ENCODE results near the gene OXNAD1. TPM values are rescaled to one million over a fixed set of nuclear protein-coding genes. Genes with fewer than 3 reads are reported as not detected.

The OXNAD1 gene
- total RNA-seq, 2 experiments from 2014 or later, result 37.0 to 38.8 TPM

DNA sequence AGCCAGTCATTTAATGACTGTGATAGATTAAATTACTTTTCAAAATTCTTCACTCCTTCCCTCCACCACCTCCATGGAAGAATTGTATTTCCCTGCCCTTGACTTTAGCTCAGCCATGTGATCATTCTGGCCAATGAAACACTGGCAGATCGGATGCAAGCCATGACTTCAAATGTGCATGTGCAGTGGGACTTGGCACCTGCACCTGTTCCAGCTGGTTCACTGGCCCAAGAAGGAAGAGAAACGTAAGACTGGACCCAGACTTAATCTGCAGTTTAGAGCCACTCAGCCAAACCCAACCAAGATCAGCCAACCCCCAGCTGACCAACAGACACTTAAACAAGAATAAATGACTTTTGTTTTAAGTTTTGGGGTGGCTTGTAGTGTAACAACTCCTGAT is 12.0 kb upstream of the OXNAD1 start:
- no peak overlapping the region for H3K27ac Mint-ChIP-seq
- TF ChIP-seq, protein P1, sequence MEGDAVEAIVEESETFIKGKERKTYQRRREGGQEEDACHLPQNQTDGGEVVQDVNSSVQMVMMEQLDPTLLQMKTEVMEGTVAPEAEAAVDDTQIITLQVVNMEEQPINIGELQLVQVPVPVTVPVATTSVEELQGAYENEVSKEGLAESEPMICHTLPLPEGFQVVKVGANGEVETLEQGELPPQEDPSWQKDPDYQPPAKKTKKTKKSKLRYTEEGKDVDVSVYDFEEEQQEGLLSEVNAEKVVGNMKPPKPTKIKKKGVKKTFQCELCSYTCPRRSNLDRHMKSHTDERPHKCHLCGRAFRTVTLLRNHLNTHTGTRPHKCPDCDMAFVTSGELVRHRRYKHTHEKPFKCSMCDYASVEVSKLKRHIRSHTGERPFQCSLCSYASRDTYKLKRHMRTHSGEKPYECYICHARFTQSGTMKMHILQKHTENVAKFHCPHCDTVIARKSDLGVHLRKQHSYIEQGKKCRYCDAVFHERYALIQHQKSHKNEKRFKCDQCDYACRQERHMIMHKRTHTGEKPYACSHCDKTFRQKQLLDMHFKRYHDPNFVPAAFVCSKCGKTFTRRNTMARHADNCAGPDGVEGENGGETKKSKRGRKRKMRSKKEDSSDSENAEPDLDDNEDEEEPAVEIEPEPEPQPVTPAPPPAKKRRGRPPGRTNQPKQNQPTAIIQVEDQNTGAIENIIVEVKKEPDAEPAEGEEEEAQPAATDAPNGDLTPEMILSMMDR (IDR thresholded peaks at IDR 0.05), result no peak
- ATAC-seq (no peak), DNase-seq (no peak)
- CTCF ChIA-PET, result interaction anchor here (0.7 to 3.0 kb wide), 2 partner anchors 11 to 357 kb away, joined by 4 to 10 read pairs; partner anchors contain the start of genes DPH3 and OXNAD1
- no peaks in the 10 kb centered on the region for H3K9me3 Mint-ChIP-seq
- POLR2A ChIA-PET, result interaction anchor here (4.4 kb wide), 1 partner anchor 12 kb away, joined by 20 read pairs; the partner anchor contains the start of genes DPH3 and OXNAD1
- no peaks in the 10 kb centered on the region for H3K36me3 Mint-ChIP-seq (ENCODE audit: low read depth)
- H3K4me1 Mint-ChIP-seq (ENCODE audit: low read depth), result peaks cover 15% of the 10 kb centered on the region
- H3K27me3 Mint-ChIP-seq, result no peaks in the 10 kb centered on the region
- intact Hi-C loops (cut with micrococcal nuclease), result no loop called here
- H3K4me3 Mint-ChIP-seq, result no peak overlapping the region

GRCh38 chr3:16253601-16254000 is 11.4 kb upstream of the OXNAD1 start:
- peaks cover 15% of the 10 kb centered on the region for H3K4me1 Mint-ChIP-seq (ENCODE audit: low read depth)
- POLR2A ChIA-PET, result interaction anchor here (4.4 kb wide), 1 partner anchor 11 kb away, joined by 20 read pairs; the partner anchor contains the start of genes DPH3 and OXNAD1
- H3K9me3 Mint-ChIP-seq, result no peaks in the 10 kb centered on the region
- TF ChIP-seq, protein P1 (IDR thresholded peaks at IDR 0.05), result no peak
- CTCF ChIA-PET, result interaction anchor here (1.4 to 3.0 kb wide), 2 partner anchors 11 kb away, joined by 3 to 10 read pairs; partner anchors contain the start of genes DPH3 and OXNAD1
- H3K36me3 Mint-ChIP-seq (ENCODE audit: low read depth), result no peaks in the 10 kb centered on the region
- intact Hi-C loops (cut with micrococcal nuclease), result no loop called here
- ATAC-seq (no peak), DNase-seq (no peak)
- no peak overlapping the region for H3K4me3 Mint-ChIP-seq
- no peak overlapping the region for H3K27ac Mint-ChIP-seq
- no peaks in the 10 kb centered on the region for H3K27me3 Mint-ChIP-seq

- no peaks in the 10 kb centered on the region for H3K27me3 Mint-ChIP-seq
- no peak overlapping the region for H3K27ac Mint-ChIP-seq
- H3K9me3 Mint-ChIP-seq, result no peaks in the 10 kb centered on the region
- ChIA-PET POLR2A (interaction anchor here (4.4 kb wide), 1 partner anchor 10 kb away, joined by 20 read pairs; the partner anchor contains the start of genes DPH3 and OXNAD1), CTCF (interaction anchor here (1.0 to 3.0 kb wide), 5 partner anchors 9 to 206 kb away, joined by 3 to 10 read pairs (median 4); partner anchors contain the start of genes DPH3 and OXNAD1)
- intact Hi-C loops (cut with micrococcal nuclease), result no loop called here
- H3K4me3 Mint-ChIP-seq, result no peak overlapping the region
- ATAC-seq, result peak; percentile 74
- TF ChIP-seq, protein P1 (IDR thresholded peaks at IDR 0.05), result no peak
- DNase-seq, result peak; percentile 21
- H3K36me3 Mint-ChIP-seq (ENCODE audit: low read depth), result peaks cover 7% of the 10 kb centered on the region
- H3K4me1 Mint-ChIP-seq (ENCODE audit: low read depth), result peaks cover 20% of the 10 kb centered on the region
These were observed 10.1 kb upstream of the OXNAD1 start for GRCh38 chr3:16254916-16255315.

DNA sequence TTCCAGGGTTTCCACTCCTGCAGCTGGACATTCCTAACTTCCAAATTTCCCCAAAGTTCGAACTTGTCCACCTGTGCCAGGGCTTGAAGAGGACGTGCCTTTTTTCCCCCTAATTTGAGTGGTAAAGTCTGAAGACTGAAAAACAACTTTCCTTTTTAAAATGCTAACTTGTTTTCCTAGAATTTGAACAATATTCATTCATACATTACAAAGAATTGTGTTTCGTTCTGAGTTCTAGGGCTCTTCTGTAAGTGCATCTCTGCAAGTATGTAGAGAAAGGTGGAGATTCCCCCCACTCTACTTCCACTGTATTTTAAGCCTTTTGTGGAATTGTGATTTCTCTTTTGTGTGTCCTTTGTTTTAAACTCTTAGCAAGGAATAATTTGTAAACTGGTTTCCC is 9.7 kb upstream of the OXNAD1 start:
- no peak for ATAC-seq
- H3K27ac Mint-ChIP-seq, result no peak overlapping the region
- H3K36me3 Mint-ChIP-seq (ENCODE audit: low read depth), result peaks cover 9% of the 10 kb centered on the region
- no peaks in the 10 kb centered on the region for H3K9me3 Mint-ChIP-seq
- peaks cover 20% of the 10 kb centered on the region for H3K4me1 Mint-ChIP-seq (ENCODE audit: low read depth)
- CTCF ChIA-PET, result interaction anchor here (1.0 to 3.0 kb wide), 3 partner anchors 9 to 206 kb away, joined by 3 to 10 read pairs (median 4); partner anchors contain the start of genes DPH3 and OXNAD1
- intact Hi-C loops (cut with micrococcal nuclease), result no loop called here
- TF ChIP-seq, protein P1 (IDR thresholded peaks at IDR 0.05), result no peak
- H3K27me3 Mint-ChIP-seq, result no peaks in the 10 kb centered on the region
- POLR2A ChIA-PET, result interaction anchor here (4.4 kb wide), 1 partner anchor 9 kb away, joined by 20 read pairs; the partner anchor contains the start of genes DPH3 and OXNAD1
- no peak overlapping the region for H3K4me3 Mint-ChIP-seq
- DNase-seq, result no peak

DNA sequence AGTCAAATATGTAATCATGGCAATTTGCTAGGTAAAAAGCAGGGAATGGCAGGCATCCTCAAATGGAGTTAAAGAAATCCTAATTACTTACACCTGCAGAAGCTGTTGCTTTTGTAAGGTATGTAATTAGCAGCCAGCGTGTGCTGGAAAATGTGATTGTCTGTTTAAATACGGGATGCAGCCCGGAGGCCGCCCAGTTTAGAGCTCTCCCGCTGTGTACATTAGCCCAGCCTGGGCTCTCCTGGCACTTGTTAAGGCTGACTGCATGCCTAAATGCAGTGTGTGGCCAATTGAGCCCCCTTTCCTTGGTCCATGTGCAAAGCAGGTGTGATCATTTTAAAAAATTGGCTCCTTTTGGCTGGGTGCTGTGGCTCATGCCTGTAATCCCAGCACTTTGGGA is 9.3 kb upstream of the OXNAD1 start:
- H3K36me3 Mint-ChIP-seq (ENCODE audit: low read depth), result peaks cover 9% of the 10 kb centered on the region
- ATAC-seq (no peak), DNase-seq (no peak)
- H3K27ac Mint-ChIP-seq, result no peak overlapping the region
- TF ChIP-seq, protein P1 (IDR thresholded peaks at IDR 0.05), result no peak
- POLR2A ChIA-PET, result no interaction called here
- intact Hi-C loops (cut with micrococcal nuclease), result no loop called here
- H3K4me3 Mint-ChIP-seq, result no peak overlapping the region
- peaks cover 20% of the 10 kb centered on the region for H3K4me1 Mint-ChIP-seq (ENCODE audit: low read depth)
- H3K9me3 Mint-ChIP-seq, result no peaks in the 10 kb centered on the region
- H3K27me3 Mint-ChIP-seq, result no peaks in the 10 kb centered on the region
- CTCF ChIA-PET, result interaction anchor here (1.3 to 3.0 kb wide), 2 partner anchors 9 to 10 kb away, joined by 4 to 10 read pairs; partner anchors contain the start of genes DPH3 and OXNAD1

Data from activated CD8-positive, alpha-beta T cell treated with anti-CD3 and anti-CD28 coated beads for 36 hours (primary cell).